OCI-LY7 (cell line): ENCODE results near the gene CNTN4.

Source experiments
- EZH2phosphoT487 ChIP-seq: fragments of 200-600 bp; sonication (generic); IDR thresholded peaks from 2 replicates; pipeline ENCODE4 v1.6.1; 2018; ENCODE audit warnings: low read depth, borderline replicate concordance, mild to moderate bottlenecking, mixed run types, antibody characterized with exemption, low read length, moderate library complexity, mixed read lengths
- TF ChIP-seq, protein P1 (sequence below): fragments of 200-600 bp; sonication (generic); conservative IDR thresholded peaks from 2 replicates; pipeline ENCODE4 v1.5.1; 2014; ENCODE audit warnings: mild to moderate bottlenecking, antibody characterized with exemption, low read length, moderate library complexity, mixed read lengths

DNA sequence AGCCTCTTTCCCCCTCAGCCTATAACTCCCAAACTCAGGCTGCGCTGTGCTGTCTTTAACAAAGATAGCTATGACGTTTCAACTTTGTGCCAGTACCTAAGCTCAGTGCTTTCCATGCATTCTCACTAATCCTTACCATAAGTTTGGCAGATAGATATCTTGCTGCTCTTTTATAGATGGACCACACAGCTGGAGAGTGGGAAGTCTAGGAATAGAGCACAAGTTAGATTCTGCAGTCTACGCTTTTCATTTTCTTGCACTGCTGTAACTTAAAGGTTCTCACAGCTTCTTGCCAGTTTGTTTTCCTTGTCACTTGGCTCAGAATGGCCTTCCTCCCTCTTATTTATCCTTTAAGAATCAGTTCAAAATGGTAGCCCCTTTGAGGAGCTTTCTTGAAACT lies 468.8 kb downstream of the CNTN4 start:
- TF ChIP-seq EZH2phosphoT487, result no peak
- TF ChIP-seq, protein P1, sequence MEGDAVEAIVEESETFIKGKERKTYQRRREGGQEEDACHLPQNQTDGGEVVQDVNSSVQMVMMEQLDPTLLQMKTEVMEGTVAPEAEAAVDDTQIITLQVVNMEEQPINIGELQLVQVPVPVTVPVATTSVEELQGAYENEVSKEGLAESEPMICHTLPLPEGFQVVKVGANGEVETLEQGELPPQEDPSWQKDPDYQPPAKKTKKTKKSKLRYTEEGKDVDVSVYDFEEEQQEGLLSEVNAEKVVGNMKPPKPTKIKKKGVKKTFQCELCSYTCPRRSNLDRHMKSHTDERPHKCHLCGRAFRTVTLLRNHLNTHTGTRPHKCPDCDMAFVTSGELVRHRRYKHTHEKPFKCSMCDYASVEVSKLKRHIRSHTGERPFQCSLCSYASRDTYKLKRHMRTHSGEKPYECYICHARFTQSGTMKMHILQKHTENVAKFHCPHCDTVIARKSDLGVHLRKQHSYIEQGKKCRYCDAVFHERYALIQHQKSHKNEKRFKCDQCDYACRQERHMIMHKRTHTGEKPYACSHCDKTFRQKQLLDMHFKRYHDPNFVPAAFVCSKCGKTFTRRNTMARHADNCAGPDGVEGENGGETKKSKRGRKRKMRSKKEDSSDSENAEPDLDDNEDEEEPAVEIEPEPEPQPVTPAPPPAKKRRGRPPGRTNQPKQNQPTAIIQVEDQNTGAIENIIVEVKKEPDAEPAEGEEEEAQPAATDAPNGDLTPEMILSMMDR, result no peak
